GM19043 (cell line): ENCODE data around the gene UBXN10.

Source experiments
- ATAC-seq: cut with Tn5 transposase; IDR thresholded peaks from one replicate; pipeline ENCODE4 v1.9.1; 2021; ENCODE audit warnings: low read depth; ENCODE audit not compliant: unreplicated experiment

The UBXN10 gene

DNA sequence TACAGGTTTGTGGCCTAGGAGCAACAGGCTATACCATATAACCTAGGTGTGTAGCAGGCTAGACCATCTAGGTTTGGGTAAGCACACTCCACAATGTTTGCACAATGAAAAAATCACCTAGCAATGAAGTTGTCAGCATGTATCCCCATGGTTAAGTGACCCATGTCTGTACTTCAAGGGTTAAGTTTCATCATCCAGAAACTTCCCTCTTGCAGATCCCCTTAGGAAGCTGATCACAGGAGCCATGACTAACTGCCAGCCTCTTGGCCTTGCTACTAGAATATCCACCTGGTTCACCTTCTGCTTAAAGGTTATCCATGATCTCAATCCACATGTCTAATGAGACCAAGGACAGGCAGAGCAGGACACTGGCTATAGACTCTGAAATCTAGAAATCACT is 3.5 kb upstream of the UBXN10 start:
- no peak for ATAC-seq

- ATAC-seq, result no peak
Measured at GRCh38 chr1:20183035-20183434, 2.9 kb upstream of the UBXN10 start.

DNA sequence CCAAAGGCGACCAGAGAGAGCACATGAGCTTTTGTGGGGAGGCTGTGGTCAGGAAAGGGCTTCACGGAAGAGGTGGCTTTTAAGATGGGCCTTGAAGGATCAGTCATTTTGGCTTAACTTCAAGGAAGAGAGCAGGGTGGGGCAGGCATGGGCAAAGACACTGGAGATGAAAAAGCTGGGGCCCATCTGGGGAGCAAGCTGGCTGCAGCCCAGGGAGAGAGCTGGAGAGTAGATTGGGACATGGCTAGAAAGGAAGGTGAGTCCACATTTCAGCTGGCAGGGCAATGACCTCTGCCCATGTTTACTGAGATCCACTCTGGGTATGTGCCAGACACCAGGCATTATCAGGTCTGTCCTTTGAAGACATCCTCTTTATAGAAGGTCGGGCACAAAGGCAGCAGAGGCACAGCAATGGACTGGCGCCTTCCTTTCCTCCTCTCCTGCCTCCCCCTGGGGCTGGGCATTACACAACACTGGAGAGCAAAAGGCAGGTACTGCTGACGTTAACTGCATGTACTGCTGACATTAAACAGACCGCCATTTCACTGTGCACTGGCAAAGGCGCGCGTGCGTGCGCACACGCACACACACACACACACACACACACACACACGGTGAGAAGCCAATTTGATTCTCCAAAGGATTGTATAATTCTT is 2.2 kb upstream of the UBXN10 start:
- ATAC-seq, result no peak

DNA sequence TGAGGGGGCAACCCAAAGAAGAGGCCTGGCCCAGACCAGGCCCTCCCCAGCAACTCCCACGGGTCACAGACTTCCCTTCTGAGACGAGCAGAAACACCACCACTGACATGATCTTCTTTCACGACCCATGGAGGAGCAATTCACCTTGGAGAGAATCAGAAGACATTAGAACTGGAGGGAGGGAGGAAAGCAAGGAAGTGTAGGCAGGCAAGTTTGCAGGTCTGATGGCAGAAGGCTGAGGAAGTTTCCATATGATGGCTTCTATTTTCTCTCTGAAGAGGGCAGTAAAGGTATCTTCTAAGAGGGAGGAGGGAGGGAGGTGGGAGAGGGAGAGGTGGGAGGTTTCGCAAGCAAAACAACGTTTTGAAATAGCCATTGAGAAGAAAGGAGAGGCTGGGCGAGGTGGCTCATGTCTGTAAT is 1.4 kb upstream of the UBXN10 start:
- no peak for ATAC-seq

- no peak for ATAC-seq
Measured at GRCh38 chr1:20184997-20185833, 681 bp upstream of the UBXN10 start.

DNA sequence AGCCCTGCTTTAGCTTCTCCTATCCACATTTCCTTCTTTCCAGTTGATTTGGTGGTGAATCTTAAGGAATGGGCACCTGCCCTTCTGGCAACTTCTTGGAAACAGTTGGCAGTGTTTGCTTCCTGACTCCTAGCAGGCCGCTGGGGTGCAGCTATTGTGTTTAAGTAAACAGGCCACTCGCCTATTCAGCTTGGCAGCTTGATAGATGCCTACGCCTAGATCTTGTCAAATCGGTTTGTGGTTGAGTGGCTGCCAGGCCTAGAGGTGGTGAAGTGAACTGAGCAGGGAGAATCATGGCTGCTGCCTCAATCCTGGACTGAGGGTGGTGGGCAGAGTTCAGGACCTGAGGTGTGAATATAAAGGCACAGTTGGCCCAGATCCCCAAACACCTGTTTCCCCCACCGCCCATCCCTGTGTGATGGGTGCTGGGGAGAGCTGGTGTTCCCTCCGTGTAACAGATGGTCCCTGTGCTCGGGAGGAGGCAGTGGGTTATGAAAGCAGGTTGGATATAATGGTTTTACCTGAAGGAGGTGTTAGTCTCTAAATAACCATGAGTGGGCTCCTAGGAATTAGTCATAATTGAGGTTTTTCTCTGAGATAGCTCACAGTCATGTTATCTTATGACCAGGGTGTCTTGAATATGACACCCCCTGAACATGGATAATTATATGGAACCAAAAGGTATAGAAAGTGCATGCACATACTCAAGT is 1.4 kb downstream of the UBXN10 start:
- ATAC-seq, result no peak

DNA sequence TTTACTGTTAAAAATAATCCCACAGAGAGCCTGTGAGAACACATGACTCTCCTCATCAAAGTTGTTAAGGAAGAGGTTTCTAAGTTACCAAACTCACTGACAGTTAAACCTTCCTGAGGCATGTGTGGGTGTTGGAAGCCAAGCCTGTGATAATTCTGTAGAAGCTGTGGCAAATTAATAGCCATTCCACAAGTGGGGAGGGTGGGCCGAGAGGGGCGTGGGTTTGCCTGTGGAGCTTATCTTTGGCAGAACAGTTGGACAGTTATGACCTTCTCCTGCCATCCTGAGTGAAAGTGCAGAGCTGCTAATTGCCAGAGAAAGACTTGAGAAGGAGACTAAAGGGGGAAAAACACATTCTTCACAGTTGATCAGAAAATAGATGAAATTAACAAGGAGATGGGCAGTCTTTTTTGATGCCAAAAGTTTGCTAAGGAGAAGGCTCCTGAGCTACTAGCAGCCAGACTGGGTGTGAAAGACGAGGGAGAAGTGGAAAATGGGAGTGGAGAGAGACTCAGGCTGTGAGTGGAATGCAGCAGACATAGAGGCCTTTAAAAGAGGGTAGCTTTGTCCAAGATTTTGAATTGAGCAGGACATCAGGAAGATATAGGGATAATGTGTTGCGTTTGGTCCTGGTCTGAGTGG is 2.0 kb downstream of the UBXN10 start:
- ATAC-seq, result no peak

DNA sequence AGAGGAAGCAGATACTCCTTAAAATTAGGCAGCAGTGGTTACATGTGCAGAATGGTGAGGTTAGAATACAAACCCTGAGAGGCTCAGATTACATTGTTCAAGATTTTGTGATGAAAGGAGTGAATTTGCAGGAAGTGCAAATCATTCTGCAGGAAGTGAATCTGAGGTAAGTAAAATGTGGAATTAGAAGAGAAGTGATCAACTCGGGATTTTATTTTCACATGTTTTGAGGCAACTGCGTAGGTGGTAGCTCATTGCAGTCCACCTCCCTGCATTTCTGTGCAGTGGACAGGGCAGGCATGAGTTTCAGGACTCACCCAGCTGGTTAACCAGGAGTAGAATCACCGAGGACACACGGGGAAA is 2.5 kb downstream of the UBXN10 start:
- ATAC-seq, result no peak

DNA sequence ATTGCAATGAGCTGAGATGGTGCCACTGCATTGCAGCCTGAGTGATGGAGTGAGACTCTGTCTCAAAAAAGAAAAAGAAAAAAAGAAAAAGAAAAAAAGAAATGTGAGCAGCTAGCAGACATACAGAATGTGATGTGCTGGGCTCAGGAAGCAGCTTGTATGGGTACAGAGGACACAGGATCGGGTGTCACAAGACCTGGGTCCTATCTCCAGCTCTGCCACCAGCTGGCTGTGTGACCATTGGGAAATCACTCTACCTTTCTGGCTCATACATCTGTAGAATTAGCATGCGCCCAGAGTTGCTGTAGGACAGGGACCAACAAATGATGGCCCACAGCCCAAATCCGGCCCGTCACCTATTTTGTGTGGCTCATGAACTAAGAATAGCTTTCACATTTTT is 3.8 kb downstream of the UBXN10 start:
- no peak for ATAC-seq

GRCh38 chr1:20190256-20191160 is 4.6 kb downstream of the UBXN10 start:
- no peak for ATAC-seq

DNA sequence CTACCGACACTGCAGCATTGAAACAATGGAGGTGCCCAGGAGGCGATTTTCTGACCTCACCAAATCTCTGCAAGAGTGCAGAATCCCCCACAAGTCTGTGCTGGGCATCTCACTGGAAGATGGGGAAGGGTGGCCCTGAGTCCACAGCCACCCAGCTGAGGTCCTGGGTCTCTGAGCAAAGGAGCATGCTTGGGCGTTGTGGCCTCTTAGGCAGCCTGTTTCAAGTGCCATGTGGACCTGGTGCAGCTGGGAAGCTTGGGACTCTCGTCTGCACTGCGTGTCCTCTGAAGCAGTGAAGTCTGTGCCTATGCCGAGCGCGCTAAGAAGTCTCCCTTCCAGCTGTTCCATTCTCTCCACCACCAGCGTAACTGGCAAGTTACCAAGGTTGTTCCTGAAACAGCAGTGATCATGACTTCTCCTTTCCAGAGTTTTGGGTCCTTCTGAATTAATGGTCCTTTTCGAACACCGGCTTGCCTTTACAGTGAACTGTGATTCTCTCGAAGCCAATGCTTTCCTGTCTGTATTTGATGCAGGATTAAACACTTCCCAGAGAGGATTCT is 5.5 kb downstream of the UBXN10 start:
- no peak for ATAC-seq

DNA sequence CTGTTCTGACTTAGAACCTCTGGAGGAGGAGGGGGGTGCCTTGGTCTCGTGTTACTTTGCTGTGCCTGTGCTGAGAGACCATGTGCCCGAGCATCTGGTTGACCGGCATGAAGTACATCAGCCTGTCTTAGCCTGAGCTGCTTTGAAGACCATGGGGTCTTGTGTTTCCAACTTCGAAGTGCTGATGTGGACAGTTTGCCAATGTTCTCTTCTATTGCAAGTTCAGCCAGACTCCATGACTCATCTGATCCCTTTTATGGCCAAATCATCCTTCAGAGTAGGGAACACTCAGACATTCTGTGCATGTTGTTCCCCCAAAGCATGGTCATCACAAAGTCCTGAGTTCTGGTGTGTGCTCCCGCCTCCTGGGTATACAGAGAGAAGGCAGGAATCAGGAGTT is 6.5 kb downstream of the UBXN10 start:
- no peak for ATAC-seq

- no peak for ATAC-seq
Measured at GRCh38 chr1:20192871-20193411, 7.0 kb downstream of the UBXN10 start.

DNA sequence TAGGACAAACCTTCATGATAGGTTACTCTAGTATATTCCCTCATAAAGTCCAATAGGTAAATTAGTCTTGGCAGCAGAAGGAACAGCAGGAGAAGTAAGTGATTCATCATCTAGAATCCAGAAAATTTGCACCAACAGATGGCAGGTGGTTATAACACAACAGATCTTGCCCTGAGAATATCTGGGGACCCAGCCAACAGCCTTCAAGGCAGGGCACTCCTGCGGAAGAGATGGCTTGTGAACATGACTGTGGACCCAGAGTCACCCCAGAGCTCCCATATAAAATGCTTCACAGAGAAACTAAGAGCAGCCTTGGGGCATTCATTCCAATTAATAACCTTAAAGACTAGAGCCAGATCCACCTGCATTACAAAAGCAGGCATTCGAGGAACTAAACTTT is 8.3 kb downstream of the UBXN10 start:
- ATAC-seq, result no peak

DNA sequence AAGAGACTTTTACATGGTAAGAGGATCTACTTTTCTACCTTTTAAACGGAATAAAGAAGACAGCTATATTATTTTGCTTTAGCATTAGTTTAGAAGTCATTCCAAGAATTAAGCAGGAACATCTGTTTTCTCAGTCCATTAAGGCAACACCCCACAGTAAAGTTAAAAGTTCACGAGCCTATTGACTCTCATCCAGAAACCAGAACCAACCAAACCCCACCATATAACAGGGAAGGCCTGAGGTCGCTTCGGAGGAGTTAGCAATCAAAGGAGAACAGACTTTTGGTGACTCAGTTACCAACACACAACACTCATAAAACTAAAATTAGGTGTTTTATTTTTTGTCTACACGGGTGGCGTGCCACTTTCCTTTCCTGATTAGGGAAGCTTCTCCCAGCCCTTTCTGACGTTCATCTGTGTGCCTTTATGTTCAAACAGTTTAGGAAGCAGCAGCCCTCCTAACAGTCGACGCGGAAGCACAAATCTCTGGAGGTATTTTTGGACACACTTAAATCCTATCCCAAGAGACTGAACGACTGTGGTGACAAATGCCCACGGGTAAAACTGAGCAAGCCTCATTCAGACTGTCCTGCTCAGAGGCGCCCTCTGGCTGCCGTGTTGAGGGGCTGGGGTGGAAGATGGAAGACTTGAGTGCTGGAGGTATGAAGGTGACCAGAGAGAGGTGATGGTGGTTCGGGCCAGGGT is 9.0 kb downstream of the UBXN10 start:
- no peak for ATAC-seq

DNA sequence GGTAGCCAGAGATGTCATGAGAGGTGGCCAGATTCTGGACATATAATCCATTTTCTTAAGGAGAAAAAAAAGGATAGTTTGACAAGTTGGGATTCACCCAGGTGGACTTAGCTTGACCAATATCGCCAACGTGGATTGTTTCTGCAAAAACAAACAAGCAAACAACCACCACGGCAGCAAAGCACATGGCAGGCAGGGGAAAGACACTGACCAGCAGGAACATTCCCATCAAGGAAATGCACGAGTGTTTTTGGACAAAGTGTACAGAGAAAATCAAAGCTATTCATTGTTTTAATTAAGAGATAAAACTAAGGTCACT is 9.5 kb downstream of the UBXN10 start:
- no peak for ATAC-seq

GRCh38 chr1:20197329-20197791 is 11.5 kb downstream of the UBXN10 start:
- no peak for ATAC-seq

GRCh38 chr1:20198296-20198695 is 12.4 kb downstream of the UBXN10 start:
- no peak for ATAC-seq

DNA sequence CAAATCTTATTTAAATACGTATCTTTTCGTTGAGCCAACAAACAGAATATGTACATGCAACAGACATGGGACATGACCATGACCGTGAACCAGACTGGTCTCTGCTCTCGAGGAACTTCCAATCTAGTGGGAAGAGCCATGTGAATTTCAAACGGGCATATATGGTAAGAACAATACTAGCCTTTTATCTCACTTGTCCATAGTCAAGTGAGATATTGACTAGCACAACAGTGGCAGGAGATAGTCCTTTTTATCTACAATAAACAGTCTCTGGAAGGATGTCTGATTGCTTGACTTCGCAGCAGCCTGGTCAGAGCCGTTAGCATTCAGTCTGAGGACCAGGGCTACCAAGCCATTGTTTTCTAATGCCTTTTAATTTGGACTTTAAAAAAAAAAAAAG is 13.0 kb downstream of the UBXN10 start:
- no peak for ATAC-seq
